H1 (cell line): ENCODE measurements around the gene MAGEA9B. TPM values are rescaled to one million over a fixed set of nuclear protein-coding genes. Genes with fewer than 3 reads are reported as not detected.
"Not testable (repeated sequence)": the region's sequence is repeated elsewhere in the genome, so short reads cannot be mapped to it uniquely, and the experiment has no call there.

ENCODE experiments used
- CTCF ChIA-PET: fragments of 300-600 bp; sonication (Branson Sonifier 250); formaldehyde crosslinking; loops from one replicate; lab custom pipeline; 2021; ENCODE audit not compliant: partially characterized antibody; lab: Charles Lee
- POLR2A ChIA-PET: fragments of 300-600 bp; sonication (Branson Sonifier 250); formaldehyde crosslinking; loops from one replicate; lab custom pipeline; 2021; ENCODE audit warnings: inconsistent platforms; ENCODE audit not compliant: partially characterized antibody; lab: Charles Lee
- DNase-seq, 2 experiments: peaks; one replicate each; pipeline versions ENCODE4 v3.0.0 to v3.0.0-alpha.2; 2010 to 2022; ENCODE audit warnings: low spot score in 2 of 2, low read depth in 1 of 2, mixed read lengths in 1 of 2
- FAIRE-seq: peaks from 2 replicates; lab custom pipeline; 2011; peaks lifted over from hg19 to GRCh38; lab: Jason Lieb, UNC
- H2AFZ ChIP-seq: 2 replicates; pipeline ENCODE4 v1.8.1; 2012; ENCODE audit warnings: low read length, inconsistent platforms
- H2AK5ac ChIP-seq: 2 replicates; pipeline ENCODE4 v1.6.1; 2013; ENCODE audit warnings: low read depth, low read length
- H2BK120ac ChIP-seq: replicated peaks from 2 replicates; pipeline ENCODE3; 2013; ENCODE audit warnings: low read depth, low read length, inconsistent platforms
- H2BK12ac ChIP-seq: 2 replicates; pipeline ENCODE4 v1.6.1; 2013; ENCODE audit warnings: low read depth, low read length
- H2BK15ac ChIP-seq: 2 replicates; pipeline ENCODE4 v1.6.1; 2013; ENCODE audit warnings: low read length
- H2BK20ac ChIP-seq: 2 replicates; pipeline ENCODE4 v1.6.1; 2013; ENCODE audit warnings: low read length
- H2BK5ac ChIP-seq: 2 replicates; pipeline ENCODE4 v1.6.1; 2013; ENCODE audit warnings: low read depth, low read length
- H3K14ac ChIP-seq: 2 replicates; pipeline ENCODE4 v1.6.1; 2013; ENCODE audit warnings: inconsistent platforms; ENCODE audit not compliant: insufficient read length
- H3K18ac ChIP-seq: 2 replicates; pipeline ENCODE4 v1.6.1; 2013; ENCODE audit warnings: low read length; ENCODE audit errors: extremely low read depth
- H3K23ac ChIP-seq: 2 replicates; pipeline ENCODE4 v1.6.1; 2013; ENCODE audit warnings: inconsistent platforms; ENCODE audit not compliant: insufficient read length
- H3K23me2 ChIP-seq: 2 replicates; pipeline ENCODE4 v1.6.1; 2013; ENCODE audit warnings: low read depth, low read length
- H3K27ac ChIP-seq: 2 replicates; pipeline ENCODE4 v1.6.1; 2011; ENCODE audit warnings: low read depth, low read length, inconsistent platforms
- H3K27me3 ChIP-seq, 4 experiments: replicated peaks in 1 of 4; 1 replicate in 1 of 4; 2 replicates in 3 of 4; pipeline versions ENCODE4 v1.6.1 to v1.8.1; 2011 to 2013; ENCODE audit warnings: low read length in 3 of 4, mild to moderate bottlenecking in 3 of 4, inconsistent platforms in 2 of 4, mixed read lengths in 2 of 4, moderate library complexity in 1 of 4; ENCODE audit not compliant: control insufficient read depth in 3 of 4, insufficient read depth in 3 of 4; ENCODE audit errors: extremely low read depth in 1 of 4
- H3K36me3 ChIP-seq, 4 experiments: 2 replicates each; pipeline versions ENCODE4 v1.6.1 to v1.8.1; 2011 to 2013; ENCODE audit warnings: mild to moderate bottlenecking in 4 of 4, low read length in 3 of 4, moderate library complexity in 2 of 4, control low read depth in 1 of 4, inconsistent platforms in 1 of 4; ENCODE audit not compliant: insufficient read depth in 4 of 4, control insufficient read depth in 2 of 4
- H3K4ac ChIP-seq: replicated peaks from 2 replicates; pipeline ENCODE3; 2013; ENCODE audit warnings: low read length, low read depth, mixed read lengths, inconsistent platforms; ENCODE audit not compliant: insufficient read length
- H3K4me1 ChIP-seq, 4 experiments: replicated peaks in 1 of 4; 1 replicate in 1 of 4; 2 replicates in 3 of 4; pipeline versions ENCODE4 v1.6.1 to v1.8.1; 2011 to 2013; ENCODE audit warnings: low read length in 3 of 4, inconsistent platforms in 2 of 4, mixed read lengths in 1 of 4; ENCODE audit not compliant: insufficient read depth in 4 of 4, control insufficient read depth in 3 of 4
- H3K4me2 ChIP-seq, 2 experiments: 2 replicates each; pipeline versions ENCODE4 v1.6.1 to v1.8.1; 2011 to 2013; ENCODE audit warnings: low read depth in 2 of 2, low read length in 2 of 2, control low read depth in 1 of 2, inconsistent platforms in 1 of 2, mild to moderate bottlenecking in 1 of 2; ENCODE audit not compliant: insufficient read depth in 1 of 2
- H3K4me3 ChIP-seq, 4 experiments: fragments of 200-600, 300-600 bp in 1 of 4; sonication (generic), shearing (Covaris generic), sonication (Bioruptor Twin) in 1 of 4; 2 replicates each; pipeline versions ENCODE4 v1.5.1 to v1.8.1; 2011 to 2016; ENCODE audit warnings: low read length in 4 of 4, low read depth in 3 of 4, control low read depth in 2 of 4, inconsistent platforms in 2 of 4, mild to moderate bottlenecking in 2 of 4, mixed read lengths in 1 of 4, moderate library complexity in 1 of 4; ENCODE audit not compliant: insufficient read depth in 2 of 4; ENCODE audit errors: extremely low read depth in 1 of 4
- H3K56ac ChIP-seq: replicated peaks from 2 replicates; pipeline ENCODE3; 2013; ENCODE audit warnings: low read depth, mild to moderate bottlenecking, mixed read lengths, low read length, inconsistent platforms; ENCODE audit not compliant: insufficient read length
- H3K79me1 ChIP-seq: 2 replicates; pipeline ENCODE4 v1.6.1; 2013; ENCODE audit warnings: low read depth, low read length, control low read depth
- H3K79me2 ChIP-seq, 2 experiments: 2 replicates each; pipeline versions ENCODE4 v1.6.1 to v1.8.1; 2012 to 2013; ENCODE audit warnings: low read length in 2 of 2, mild to moderate bottlenecking in 2 of 2, inconsistent platforms in 1 of 2; ENCODE audit not compliant: insufficient read depth in 2 of 2, control insufficient read depth in 1 of 2
- H3K9ac ChIP-seq, 4 experiments: replicated peaks in 1 of 4; 1 replicate in 1 of 4; 2 replicates in 3 of 4; pipeline versions ENCODE4 v1.6.1 to v1.8.1; 2011 to 2013; ENCODE audit warnings: low read depth in 3 of 4, low read length in 3 of 4, control low read depth in 2 of 4, mild to moderate bottlenecking in 2 of 4, moderate library complexity in 2 of 4, inconsistent platforms in 1 of 4; ENCODE audit errors: extremely low read depth in 1 of 4
- H3K9me3 ChIP-seq, 2 experiments: 2 replicates each; pipeline versions ENCODE4 v1.6.1 to v1.8.1; 2012 to 2013; ENCODE audit warnings: mild to moderate bottlenecking in 2 of 2, moderate library complexity in 2 of 2, control low read depth in 1 of 2, inconsistent platforms in 1 of 2, low read depth in 1 of 2, low read length in 1 of 2, mixed read lengths in 1 of 2; ENCODE audit not compliant: insufficient read depth in 2 of 2
- H4K20me1 ChIP-seq, 2 experiments: replicated peaks in 1 of 2; 2 replicates each; pipeline versions ENCODE3 to v1.8.1; 2011 to 2013; ENCODE audit warnings: inconsistent platforms in 2 of 2, low read length in 2 of 2, mild to moderate bottlenecking in 1 of 2; ENCODE audit not compliant: insufficient read depth in 2 of 2, control insufficient read depth in 1 of 2
- H4K5ac ChIP-seq: 2 replicates; pipeline ENCODE4 v1.6.1; 2013; ENCODE audit warnings: low read length, low read depth, mixed read lengths, inconsistent platforms; ENCODE audit not compliant: insufficient read length
- H4K8ac ChIP-seq: 2 replicates; pipeline ENCODE4 v1.8.0; 2013; ENCODE audit warnings: mild to moderate bottlenecking, moderate library complexity, low read length, inconsistent platforms; ENCODE audit not compliant: insufficient read depth; ENCODE audit errors: extremely low read depth
- H4K91ac ChIP-seq: replicated peaks from 2 replicates; pipeline ENCODE3; 2013; ENCODE audit warnings: low read length, mixed read lengths, inconsistent platforms; ENCODE audit not compliant: insufficient read length
- WGBS, 2 experiments: shearing (Covaris generic) in 1 of 2; methylation state at CpG; one replicate each; pipeline versions ENCODE4 v1.1.6 to v1.1.7; 2013 to 2015; ENCODE audit warnings: low lambda C conversion rate in 2 of 2, mixed read lengths in 2 of 2, inconsistent platforms in 1 of 2, low coverage in 1 of 2, missing lambda C conversion rate in 1 of 2; ENCODE audit not compliant: insufficient replicate concordance in 2 of 2, insufficient coverage in 1 of 2, insufficient read length in 1 of 2; ENCODE audit errors: extremely low coverage in 1 of 2, missing lambda C conversion rate in 1 of 2; 5-methylcytosine and 5-hydroxymethylcytosine counted together
- polyA plus RNA-seq, 7 experiments: library from polyadenylated mRNA; depleted of rRNA in 3 of 7; stranded (reverse) in 5 of 7; unstranded in 2 of 7; fragments of >200 nt in 5 of 7; fragments of 200-250 nt in 2 of 7; gene quantifications; 1 replicate in 5 of 7; 2 replicates in 1 of 7; 4 replicates in 1 of 7; pipeline versions ENCODE4 v1.2.1 to v1.2.3, GENCODE V29; 2011 to 2013; ENCODE audit warnings: missing spikeins in 2 of 7, mixed read lengths in 2 of 7
- total RNA-seq: library from RNA; stranded (reverse); fragmentation: NEBNext Ultra II Directional; extraction: Animal tissue kit (Norgen Biotek cat#: 25700); gene quantifications from 2 replicates; pipeline ENCODE4 v1.2.1, GENCODE V29; 2021

Gene MAGEA9B
- total and polyA plus RNA-seq, 2 of the 8 experiments (the other 6 are each of a cell fraction or from before 2014, with no cell fraction given), result 0.06 TPM; not detected in 1

- H3K23ac ChIP-seq, H3K27me3 ChIP-seq, H4K8ac ChIP-seq, H2BK20ac ChIP-seq, H3K18ac ChIP-seq, POLR2A ChIA-PET, H2BK5ac ChIP-seq, H3K36me3 ChIP-seq, H2BK12ac ChIP-seq, H3K4me1 ChIP-seq, FAIRE-seq, H3K14ac ChIP-seq, H4K5ac ChIP-seq, H3K27ac ChIP-seq, H3K4me3 ChIP-seq, H3K4ac ChIP-seq, H3K79me2 ChIP-seq, CTCF ChIA-PET, H2AFZ ChIP-seq, DNase-seq, H3K9ac ChIP-seq, H2BK120ac ChIP-seq, H3K56ac ChIP-seq, H2AK5ac ChIP-seq, H3K4me2 ChIP-seq, H3K79me1 ChIP-seq, H3K23me2 ChIP-seq, H3K9me3 ChIP-seq, H2BK15ac ChIP-seq, H4K20me1 ChIP-seq, H4K91ac ChIP-seq: not testable (repeated sequence)
- no CpG with 5 or more reads among the region's 4 CpGs for WGBS, 2 experiments
These were observed 32.0 kb downstream of the MAGEA9B start for GRCh38 chrX:149555251-149555650.

GRCh38 chrX:149551939-149552248 lies 35.4 kb downstream of the MAGEA9B start:
- H3K23me2 ChIP-seq, H4K8ac ChIP-seq, POLR2A ChIA-PET: not testable (repeated sequence)

More at GRCh38 chrX:149551939-149552248, 35.4 kb downstream of the MAGEA9B start:
- H3K9me3 ChIP-seq, H3K79me2 ChIP-seq, H3K56ac ChIP-seq, CTCF ChIA-PET, H4K5ac ChIP-seq, H4K91ac ChIP-seq, H3K27ac ChIP-seq, H4K20me1 ChIP-seq, H3K18ac ChIP-seq, H3K4me1 ChIP-seq, H3K36me3 ChIP-seq, H3K4me3 ChIP-seq, H3K79me1 ChIP-seq, H2BK5ac ChIP-seq, FAIRE-seq, H2AFZ ChIP-seq, H3K4me2 ChIP-seq, H2AK5ac ChIP-seq, H2BK120ac ChIP-seq, H3K14ac ChIP-seq, H3K23ac ChIP-seq, H2BK15ac ChIP-seq, H3K9ac ChIP-seq, H2BK20ac ChIP-seq, DNase-seq, H3K27me3 ChIP-seq, H3K4ac ChIP-seq, H2BK12ac ChIP-seq: not testable (repeated sequence)
- no CpG with 5 or more reads among the region's 6 CpGs for WGBS, 2 experiments
